ENCODE data around the gene CHRNA5.
A peak's percentile ranks its signal among the peaks of the same experiment; 100 is the strongest.

CHRNA5 gene

GRCh38 chr15:78620527-78621421 lies 55.5 kb downstream of the CHRNA5 start, which contains the start of gene CHRNA3:
TSS of gene CHRNA3 (minus strand) at chr15:78620996. CDS start at chr15:78620794, 202 bp downstream.
- no peak for DNase-seq

- DNase-seq, result no peak
Measured at GRCh38 chr15:78621810-78622402, 56.6 kb downstream of the CHRNA5 start.

GRCh38 chr15:78623786-78624497 lies 58.6 kb downstream of the CHRNA5 start:
- DNase-seq, result no peak

GRCh38 chr15:78624651-78625590 lies 59.6 kb downstream of the CHRNA5 start:
- DNase-seq, result no peak

- DNase-seq, result no peak
Measured at GRCh38 chr15:78625606-78626280, 60.4 kb downstream of the CHRNA5 start.

- no peak for DNase-seq
Measured at GRCh38 chr15:78626381-78626995, 61.2 kb downstream of the CHRNA5 start.

GRCh38 chr15:78627348-78627747 lies 62.0 kb downstream of the CHRNA5 start:
- no peak for DNase-seq

- no peak for DNase-seq
Measured at GRCh38 chr15:78628227-78628626, 62.9 kb downstream of the CHRNA5 start.

- DNase-seq, result no peak
Measured at GRCh38 chr15:78629031-78629715, 63.9 kb downstream of the CHRNA5 start.

- no peak for DNase-seq
Measured at GRCh38 chr15:78629716-78630065, 64.4 kb downstream of the CHRNA5 start.

GRCh38 chr15:78630886-78631633 lies 65.7 kb downstream of the CHRNA5 start:
- no peak for DNase-seq

- no peak for DNase-seq
Measured at GRCh38 chr15:78633348-78633747, 68.0 kb downstream of the CHRNA5 start.

- no peak for DNase-seq
Measured at GRCh38 chr15:78634210-78635145, 69.2 kb downstream of the CHRNA5 start.

- DNase-seq, result no peak
Measured at GRCh38 chr15:78635346-78635745, 70.0 kb downstream of the CHRNA5 start.

GRCh38 chr15:78636378-78636859 lies 71.1 kb downstream of the CHRNA5 start:
- no peak for DNase-seq

GRCh38 chr15:78637776-78638435 lies 72.6 kb downstream of the CHRNA5 start:
- DNase-seq, result no peak

GRCh38 chr15:78638658-78639314 lies 73.5 kb downstream of the CHRNA5 start:
- peak; percentile 75 for DNase-seq

Data from right hindlimb (tissue), 1 donor.